GM13976 (cell line): ENCODE measurements around the gene DYNC1I1.

Experiments
- DNase-seq: peaks from one replicate; pipeline ENCODE4 v3.0.0; 2012; ENCODE audit warnings: low spot score
- CTCF ChIP-seq: IDR thresholded peaks from 2 replicates; pipeline ENCODE4 v1.5.1; 2012; ENCODE audit warnings: borderline replicate concordance, mild to moderate bottlenecking; ENCODE audit not compliant: insufficient read depth; ENCODE audit errors: extremely low read depth, missing control alignments, control extremely low read depth
- in situ Hi-C: fragments of 300-500 bp; cut with MboI; formaldehyde crosslinking; loops from one replicate; pipeline ENCODE4 v1.12.0; 2022; ENCODE audit warnings: low sequenced_read_pairs, mixed read lengths, inconsistent platforms; ENCODE audit not compliant: unreplicated experiment

DYNC1I1 gene

GRCh38 chr7:96084881-96085553 is 312.7 kb downstream of the DYNC1I1 start:
- no peak for DNase-seq
- no peak for TF ChIP-seq CTCF
- in situ Hi-C loops, result no loop called here

GRCh38 chr7:96085953-96086352 is 313.6 kb downstream of the DYNC1I1 start:
- in situ Hi-C loops, result no loop called here
- DNase-seq, result no peak
- no peak for TF ChIP-seq CTCF

- no peak for TF ChIP-seq CTCF
- in situ Hi-C loops, result no loop called here
- no peak for DNase-seq
Measured at GRCh38 chr7:96088579-96088978, 316.2 kb downstream of the DYNC1I1 start.

GRCh38 chr7:96089511-96089910 is 317.2 kb downstream of the DYNC1I1 start:
- no peak for DNase-seq
- TF ChIP-seq CTCF, result no peak
- in situ Hi-C loops, result no loop called here

GRCh38 chr7:96090756-96091155 is 318.4 kb downstream of the DYNC1I1 start:
- in situ Hi-C loops, result no loop called here
- no peak for TF ChIP-seq CTCF

GRCh38 chr7:96093435-96093834 is 321.1 kb downstream of the DYNC1I1 start:
- in situ Hi-C loops, result no loop called here
- DNase-seq, result no peak
- no peak for TF ChIP-seq CTCF

More at GRCh38 chr7:96090756-96091155, 318.4 kb downstream of the DYNC1I1 start:
- no peak for DNase-seq
